ENCODE measurements around the gene MRPL34. TPM values are rescaled to one million over a fixed set of nuclear protein-coding genes. Genes with fewer than 3 reads are reported as not detected.
"Not testable (repeated sequence)": the region's sequence is repeated elsewhere in the genome, so short reads cannot be mapped to it uniquely, and the experiment has no call there.

MRPL34 gene
- total RNA-seq, 1 experiment from 2014 or later = 21.0 TPM

DNA sequence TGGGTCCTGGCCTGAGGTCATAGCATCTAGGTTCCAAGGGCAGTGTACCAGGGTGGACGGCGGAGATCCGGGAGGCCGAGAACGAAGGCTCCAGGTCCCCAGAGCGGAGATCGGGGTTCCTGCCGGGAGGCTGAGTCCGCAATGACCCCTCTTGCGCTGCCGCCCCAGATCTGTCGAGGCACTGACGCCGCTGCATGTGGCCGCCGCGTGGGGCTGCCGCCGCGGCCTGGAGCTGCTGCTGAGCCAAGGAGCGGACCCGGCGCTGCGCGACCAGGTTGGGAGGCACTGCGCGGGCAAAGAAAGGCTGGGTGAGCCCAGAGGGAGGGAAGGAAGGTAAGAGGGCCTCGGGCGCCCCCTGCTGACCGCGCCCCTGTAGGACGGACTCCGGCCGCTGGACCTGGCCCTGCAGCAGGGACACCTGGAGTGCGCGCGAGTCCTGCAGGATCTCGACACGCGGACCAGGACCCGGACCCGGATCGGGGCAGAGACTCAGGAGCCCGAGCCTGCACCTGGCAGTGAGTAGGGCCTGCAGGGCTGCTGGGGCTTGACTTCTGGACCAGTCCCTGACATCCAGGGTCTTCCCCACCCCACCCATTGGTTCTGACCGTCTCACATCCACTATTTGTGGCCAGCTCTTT is 23.1 kb upstream of the MRPL34 start:
- in situ Hi-C loops (cut with HindIII; ENCODE audit: low pct_unique_long_range_greater_than_20kb, low sequenced_read_pairs) = no loop called here
- DNase-seq (ENCODE audit: low read depth) = peak; percentile 84

DNA sequence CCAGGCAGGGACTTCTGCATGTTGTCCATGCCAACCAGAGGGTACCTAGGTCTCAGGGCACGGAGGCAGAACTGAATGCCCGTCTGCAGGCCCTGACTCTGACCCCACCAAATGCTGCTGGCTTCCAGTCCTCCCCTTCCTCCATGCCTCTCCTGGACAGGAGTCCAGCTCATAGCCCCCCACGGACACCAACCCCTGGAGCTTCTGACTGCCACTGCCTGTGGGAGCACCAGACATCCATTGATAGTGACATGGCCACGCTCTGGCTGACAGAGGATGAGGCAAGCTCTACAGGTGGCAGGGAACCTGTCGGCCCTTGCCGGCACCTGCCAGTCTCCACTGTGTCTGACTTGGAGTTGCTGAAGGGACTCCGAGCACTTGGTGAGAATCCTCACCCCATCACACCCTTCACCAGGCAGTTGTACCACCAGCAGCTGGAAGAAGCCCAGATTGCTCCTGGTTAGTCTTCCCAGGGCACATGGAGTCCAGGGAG is 22.1 kb upstream of the MRPL34 start:
- in situ Hi-C loops (cut with HindIII; ENCODE audit: low pct_unique_long_range_greater_than_20kb, low sequenced_read_pairs) = no loop called here
- DNase-seq (ENCODE audit: low read depth) = no peak

GRCh38 chr19:17285415-17286135 is 20.1 kb upstream of the MRPL34 start:
- in situ Hi-C loops (cut with HindIII; ENCODE audit: low pct_unique_long_range_greater_than_20kb, low sequenced_read_pairs) = no loop called here
- DNase-seq (ENCODE audit: low read depth) = no peak

DNA sequence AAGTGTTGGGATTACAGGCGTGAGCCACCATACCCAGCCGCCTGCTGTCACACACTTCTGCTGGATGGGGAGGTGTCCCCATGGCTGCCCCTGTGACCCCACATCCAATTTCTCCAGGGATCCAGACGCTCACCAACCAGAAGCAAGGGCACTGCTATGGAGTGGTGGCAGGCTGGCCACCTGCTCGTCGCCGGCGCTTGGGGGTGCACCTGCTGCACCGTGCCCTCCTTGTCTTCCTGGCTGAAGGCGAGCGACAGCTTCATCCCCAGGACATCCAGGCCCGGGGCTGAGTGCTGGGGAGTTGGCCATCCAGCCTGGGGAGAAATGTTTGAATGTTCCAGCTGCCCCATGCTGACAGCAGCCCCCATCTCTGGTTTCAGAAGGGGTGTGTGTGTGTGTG is 19.4 kb upstream of the MRPL34 start:
- DNase-seq (ENCODE audit: low read depth) = no peak
- in situ Hi-C loops (cut with HindIII; ENCODE audit: low pct_unique_long_range_greater_than_20kb, low sequenced_read_pairs) = no loop called here

DNA sequence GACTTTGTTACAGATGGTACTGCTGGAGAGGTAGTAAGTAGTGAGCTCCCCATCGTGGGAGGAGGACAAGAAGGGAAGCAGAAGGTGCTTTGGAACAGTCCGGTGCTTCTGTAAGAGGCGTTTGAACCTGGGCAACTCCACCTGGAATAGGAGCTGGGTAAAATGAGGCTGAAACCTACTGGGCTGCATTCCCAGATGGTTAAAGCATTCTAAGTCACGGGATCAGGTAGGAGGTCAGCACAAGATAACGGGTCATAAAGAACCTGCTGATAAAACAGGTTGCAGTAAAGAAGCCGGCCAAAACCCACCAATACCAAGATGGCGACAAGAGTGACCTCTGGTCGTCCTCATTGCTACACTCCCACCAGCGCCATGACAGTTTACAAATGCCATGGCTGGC is 18.9 kb upstream of the MRPL34 start:
- in situ Hi-C loops (cut with HindIII; ENCODE audit: low pct_unique_long_range_greater_than_20kb, low sequenced_read_pairs) = no loop called here
- DNase-seq (ENCODE audit: low read depth) = no peak

DNA sequence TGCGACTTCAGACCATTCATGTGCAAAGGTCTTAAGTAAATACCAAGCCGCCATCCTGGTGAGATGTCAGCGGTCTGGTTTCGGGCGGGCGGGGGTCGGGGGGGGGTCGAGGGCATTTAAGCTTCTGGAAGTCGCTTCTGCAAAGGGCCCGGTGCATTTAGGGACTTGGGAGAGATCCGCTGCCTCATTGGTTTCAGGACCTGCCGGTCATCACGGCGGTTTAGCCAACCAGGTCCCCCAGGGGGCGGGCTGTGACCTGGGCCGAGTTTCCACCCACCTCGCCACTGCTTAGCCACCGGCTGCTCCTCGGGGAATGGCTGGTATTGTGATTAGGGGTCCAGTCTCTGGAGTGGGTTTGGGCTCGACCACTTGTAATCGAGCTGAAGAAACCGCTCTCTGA is 16.2 kb upstream of the MRPL34 start:
- in situ Hi-C loops (cut with HindIII; ENCODE audit: low pct_unique_long_range_greater_than_20kb, low sequenced_read_pairs) = no loop called here
- no peak for DNase-seq (ENCODE audit: low read depth)

GRCh38 chr19:17292301-17293074 is 13.2 kb upstream of the MRPL34 start:
- in situ Hi-C loops (cut with HindIII; ENCODE audit: low pct_unique_long_range_greater_than_20kb, low sequenced_read_pairs) = no loop called here
- DNase-seq (ENCODE audit: low read depth) = peak; percentile 79

DNA sequence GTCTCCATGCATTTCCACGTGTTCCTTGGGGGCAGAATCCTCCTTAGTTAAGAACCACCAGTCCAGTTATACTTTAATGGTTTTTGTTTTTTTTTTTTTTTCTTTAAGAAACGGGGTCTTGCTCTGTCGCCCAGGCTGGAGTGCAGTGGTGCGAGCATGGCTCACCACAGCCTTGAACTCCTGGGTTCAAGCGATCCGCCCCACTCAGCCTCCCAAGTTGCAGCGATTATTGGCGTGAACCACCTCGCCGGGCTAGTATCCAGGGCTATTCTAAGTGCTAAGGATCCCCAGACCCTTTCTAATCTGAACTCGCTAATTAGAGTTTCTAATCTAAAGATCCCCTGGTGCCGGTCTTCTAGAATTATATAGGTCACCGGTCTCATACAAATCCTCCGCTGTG is 12.1 kb upstream of the MRPL34 start:
- in situ Hi-C loops (cut with HindIII; ENCODE audit: low pct_unique_long_range_greater_than_20kb, low sequenced_read_pairs) = no loop called here
- no peak for DNase-seq (ENCODE audit: low read depth)

- DNase-seq (ENCODE audit: low read depth) = peak; percentile 54
- in situ Hi-C loops (cut with HindIII; ENCODE audit: low pct_unique_long_range_greater_than_20kb, low sequenced_read_pairs) = no loop called here
These were observed 11.4 kb upstream of the MRPL34 start for GRCh38 chr19:17294051-17294891.

- DNase-seq (ENCODE audit: low read depth); in situ Hi-C loops (cut with HindIII; ENCODE audit: low pct_unique_long_range_greater_than_20kb, low sequenced_read_pairs): not testable (repeated sequence)
These were observed 10.1 kb upstream of the MRPL34 start for GRCh38 chr19:17295551-17295950.

- DNase-seq (ENCODE audit: low read depth) = peak; percentile 67
- in situ Hi-C loops (cut with HindIII; ENCODE audit: low pct_unique_long_range_greater_than_20kb, low sequenced_read_pairs) = no loop called here
These were observed 9.4 kb upstream of the MRPL34 start for GRCh38 chr19:17296273-17296672.

DNA sequence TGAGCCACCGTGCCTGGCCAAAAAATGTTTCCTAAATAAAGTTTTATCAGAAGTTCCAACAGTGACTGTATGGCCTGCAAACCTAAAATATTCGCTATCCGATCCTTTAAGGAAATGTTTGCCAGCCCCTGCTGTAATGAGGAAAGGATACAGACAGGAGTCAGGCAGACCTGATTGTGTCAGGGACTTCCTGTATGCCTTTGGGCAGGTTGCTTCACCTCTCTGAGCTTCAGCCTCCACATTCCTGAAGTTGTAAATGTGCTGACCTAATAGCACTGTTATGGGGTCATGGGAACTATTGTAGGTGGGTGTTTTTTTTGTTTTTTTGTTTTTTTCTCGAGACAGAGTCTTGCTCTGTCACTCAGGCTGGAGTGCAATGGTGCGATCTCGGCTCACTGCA is 8.7 kb upstream of the MRPL34 start:
- in situ Hi-C loops (cut with HindIII; ENCODE audit: low pct_unique_long_range_greater_than_20kb, low sequenced_read_pairs) = no loop called here
- DNase-seq (ENCODE audit: low read depth) = no peak

DNA sequence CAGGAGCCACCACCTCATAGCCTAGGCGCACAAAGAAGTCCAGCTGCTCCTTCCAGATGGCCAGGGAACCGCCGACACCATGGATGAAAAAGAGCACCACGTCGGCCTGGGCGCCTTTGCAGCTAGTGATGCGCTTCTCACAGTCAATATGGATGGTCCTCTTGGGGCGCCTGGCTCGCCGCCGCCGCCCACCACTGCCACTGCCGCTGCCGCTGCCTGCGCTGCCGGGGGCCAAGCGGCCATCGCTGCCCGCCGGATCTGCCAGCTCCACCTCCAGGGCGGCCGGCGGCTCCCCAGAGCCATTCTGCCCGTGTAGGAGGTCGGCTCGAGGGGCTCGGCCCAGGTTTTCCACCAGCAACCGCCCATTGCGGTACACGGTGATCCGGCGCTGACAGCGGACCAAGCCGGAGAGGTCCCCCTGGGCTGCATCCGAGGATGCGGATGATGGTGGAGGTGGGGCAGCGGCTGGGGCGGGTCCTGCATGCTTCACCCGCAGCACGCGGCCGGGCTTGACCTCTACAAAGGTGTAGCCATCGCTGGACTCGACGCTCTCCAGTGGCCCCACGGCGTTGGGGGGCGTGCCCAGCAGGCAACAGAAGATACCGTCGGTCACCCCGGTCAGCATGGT is 4.6 kb upstream of the MRPL34 start:
- in situ Hi-C loops (cut with HindIII; ENCODE audit: low pct_unique_long_range_greater_than_20kb, low sequenced_read_pairs) = no loop called here
- DNase-seq (ENCODE audit: low read depth) = no peak

DNA sequence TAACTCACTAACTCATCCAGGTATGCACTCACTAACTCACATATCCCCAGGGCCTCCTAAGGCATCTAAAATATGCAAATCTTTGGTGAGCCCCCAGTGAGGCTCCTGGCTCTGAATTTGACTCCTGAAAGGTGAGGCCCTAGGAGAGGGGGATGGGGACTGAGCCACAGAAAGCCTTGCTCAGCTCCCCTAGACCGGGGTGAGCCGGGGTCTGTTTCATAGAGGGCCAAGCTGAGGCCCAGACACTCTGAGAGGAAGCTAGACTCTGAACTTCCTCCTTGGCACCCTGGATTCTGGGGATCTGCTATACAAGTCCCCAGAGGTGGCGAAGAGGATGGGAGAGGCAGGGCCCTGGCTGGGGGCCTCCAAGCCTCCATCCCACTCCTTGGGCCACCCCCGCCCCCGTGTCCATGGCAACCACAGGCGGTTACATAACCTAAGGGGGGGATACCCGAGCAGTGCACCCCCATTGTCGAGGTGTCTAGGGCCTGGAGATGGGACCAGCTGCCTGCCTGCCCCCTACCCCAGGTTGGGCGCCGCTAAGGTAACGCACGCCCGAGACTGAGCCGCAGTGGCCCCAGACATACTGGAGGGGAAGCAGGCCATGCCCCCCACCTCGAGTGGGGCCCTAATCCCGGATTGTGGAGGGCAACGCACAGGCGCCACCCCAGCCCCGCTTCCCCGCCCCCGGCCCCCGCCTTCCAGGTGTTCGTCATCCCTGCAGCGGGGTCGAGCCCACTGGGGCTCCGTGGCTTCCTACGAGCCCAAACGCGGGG is 3.1 kb upstream of the MRPL34 start:
- DNase-seq (ENCODE audit: low read depth) = no peak
- in situ Hi-C loops (cut with HindIII; ENCODE audit: low pct_unique_long_range_greater_than_20kb, low sequenced_read_pairs) = no loop called here

- peak; percentile 92 for DNase-seq (ENCODE audit: low read depth)
- in situ Hi-C loops (cut with HindIII; ENCODE audit: low pct_unique_long_range_greater_than_20kb, low sequenced_read_pairs) = no loop called here
These were observed 2.3 kb upstream of the MRPL34 start, which contains the start of gene ABHD8 for GRCh38 chr19:17303167-17303939. TSS of gene ABHD8 (minus strand) at chr19:17303425. CDS start at chr19:17301616, 1,809 bp downstream.

GRCh38 chr19:17303940-17304267 is 1.8 kb upstream of the MRPL34 start:
- in situ Hi-C loops (cut with HindIII; ENCODE audit: low pct_unique_long_range_greater_than_20kb, low sequenced_read_pairs) = no loop called here
- no peak for DNase-seq (ENCODE audit: low read depth)

All from Caki2 (cell line).